IPS-NIHi7 (cell line): ENCODE measurements around the gene ACOT7.
"Not testable (repeated sequence)": the region's sequence is repeated elsewhere in the genome, so short reads cannot be mapped to it uniquely, and the experiment has no call there.

Experiments
- DNase-seq: peaks from one replicate; pipeline ENCODE4 v3.0.0; 2012; ENCODE audit warnings: mixed read lengths; ENCODE audit errors: extremely low spot score

ACOT7 gene, protein sequence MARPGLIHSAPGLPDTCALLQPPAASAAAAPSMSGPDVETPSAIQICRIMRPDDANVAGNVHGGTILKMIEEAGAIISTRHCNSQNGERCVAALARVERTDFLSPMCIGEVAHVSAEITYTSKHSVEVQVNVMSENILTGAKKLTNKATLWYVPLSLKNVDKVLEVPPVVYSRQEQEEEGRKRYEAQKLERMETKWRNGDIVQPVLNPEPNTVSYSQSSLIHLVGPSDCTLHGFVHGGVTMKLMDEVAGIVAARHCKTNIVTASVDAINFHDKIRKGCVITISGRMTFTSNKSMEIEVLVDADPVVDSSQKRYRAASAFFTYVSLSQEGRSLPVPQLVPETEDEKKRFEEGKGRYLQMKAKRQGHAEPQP

DNA sequence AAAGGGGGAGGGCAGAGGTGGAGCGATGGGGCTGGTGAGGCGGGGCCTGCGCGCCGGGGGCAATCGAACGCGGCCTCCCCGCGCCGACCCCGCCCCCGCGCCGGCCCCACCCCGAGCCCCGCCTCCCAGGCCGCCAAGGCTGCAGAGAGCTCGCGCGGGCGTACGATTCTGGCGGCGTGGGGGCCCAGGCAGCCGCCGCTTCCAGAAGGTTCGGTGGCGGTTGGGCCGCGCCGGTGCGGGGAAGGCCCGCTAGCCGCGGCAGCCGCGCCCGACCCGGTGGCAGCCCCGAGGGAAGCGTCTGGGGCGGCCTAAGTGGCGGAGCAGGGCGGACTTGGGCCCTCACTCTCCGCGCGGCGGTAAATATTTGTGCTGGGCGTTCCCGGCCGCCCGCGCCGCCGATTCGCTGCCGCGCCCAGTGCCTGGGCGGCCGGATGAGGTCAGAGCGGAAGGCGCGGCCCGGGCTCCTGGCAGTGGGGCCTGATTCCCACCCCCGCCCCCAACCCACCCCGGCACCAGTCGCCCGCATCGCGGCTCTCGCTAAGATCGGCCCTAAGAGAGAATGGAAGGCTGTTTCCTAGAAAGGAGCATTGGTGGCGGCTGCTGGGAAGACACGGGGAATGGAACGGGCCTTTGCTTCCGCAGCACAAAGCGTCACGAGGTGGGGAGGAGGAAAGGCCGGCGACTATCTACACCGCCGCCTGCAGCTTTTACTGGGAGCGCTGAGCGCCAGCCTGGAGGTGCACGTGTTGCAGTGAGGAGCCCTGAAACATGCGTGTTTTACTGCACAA lies at the start of gene ACOT7:
Gene ACOT7 (minus strand): TSS at position 368 of the 788 bp plus-strand sequence. CDS start 368 bp downstream, outside the sequence.
- DNase-seq, result peak; percentile 94

DNA sequence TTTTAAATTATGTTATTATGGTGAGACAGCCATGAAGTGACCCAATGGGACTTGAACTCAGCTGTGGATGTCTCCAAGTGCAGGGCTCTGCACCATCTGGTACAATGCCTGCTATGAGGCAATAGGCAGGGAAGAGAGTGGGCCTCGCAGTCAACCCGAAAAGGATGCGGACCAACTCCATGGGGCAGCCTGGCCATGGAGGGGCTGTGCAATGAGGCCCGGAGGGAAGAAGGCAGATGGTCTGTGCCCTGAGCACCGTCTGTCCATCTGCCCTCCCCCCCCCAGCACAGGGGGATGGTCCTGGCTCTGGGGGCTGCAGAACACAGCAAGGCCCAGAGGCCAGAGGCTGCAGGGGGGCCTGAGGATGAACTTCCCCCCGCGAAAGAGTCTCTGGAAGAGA lies 48.0 kb upstream of the ACOT7 start:
- no peak for DNase-seq

DNA sequence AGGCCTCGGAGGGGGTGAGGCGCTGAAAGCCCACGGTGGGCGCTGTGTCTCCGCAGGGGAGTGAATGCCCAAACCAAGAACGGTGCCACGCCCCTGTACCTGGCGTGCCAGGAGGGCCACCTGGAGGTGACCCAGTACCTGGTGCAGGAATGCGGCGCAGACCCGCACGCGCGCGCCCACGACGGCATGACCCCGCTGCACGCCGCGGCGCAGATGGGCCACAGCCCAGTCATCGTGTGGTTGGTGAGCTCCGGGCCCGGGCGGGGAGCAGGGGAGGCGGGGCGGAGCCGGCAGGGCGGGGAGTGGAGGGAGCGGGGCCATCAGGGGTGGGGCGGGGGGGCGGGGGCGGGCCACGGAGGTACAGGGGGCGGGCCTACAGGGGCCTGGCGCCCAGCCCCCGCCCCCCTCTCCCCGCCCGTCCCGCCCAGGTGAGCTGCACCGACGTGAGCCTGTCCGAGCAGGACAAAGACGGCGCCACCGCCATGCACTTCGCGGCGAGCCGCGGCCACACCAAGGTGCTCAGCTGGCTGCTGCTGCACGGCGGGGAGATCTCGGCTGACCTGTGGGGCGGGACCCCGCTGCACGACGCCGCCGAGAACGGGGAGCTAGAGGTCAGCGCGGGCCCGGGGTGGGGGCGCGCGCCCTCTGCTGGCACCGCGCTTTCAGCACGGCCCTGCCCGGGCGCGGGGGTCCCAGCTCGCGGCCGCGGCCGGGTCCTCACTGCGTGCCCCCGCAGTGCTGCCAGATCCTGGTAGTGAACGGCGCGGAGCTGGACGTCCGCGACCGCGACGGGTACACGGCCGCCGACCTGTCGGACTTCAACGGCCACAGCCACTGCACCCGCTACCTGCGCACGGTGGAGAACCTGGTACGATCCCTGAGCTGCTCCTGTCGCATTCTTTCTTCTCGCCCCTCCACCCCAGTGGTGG lies 46.9 kb upstream of the ACOT7 start:
- peak; percentile 71 for DNase-seq

DNA sequence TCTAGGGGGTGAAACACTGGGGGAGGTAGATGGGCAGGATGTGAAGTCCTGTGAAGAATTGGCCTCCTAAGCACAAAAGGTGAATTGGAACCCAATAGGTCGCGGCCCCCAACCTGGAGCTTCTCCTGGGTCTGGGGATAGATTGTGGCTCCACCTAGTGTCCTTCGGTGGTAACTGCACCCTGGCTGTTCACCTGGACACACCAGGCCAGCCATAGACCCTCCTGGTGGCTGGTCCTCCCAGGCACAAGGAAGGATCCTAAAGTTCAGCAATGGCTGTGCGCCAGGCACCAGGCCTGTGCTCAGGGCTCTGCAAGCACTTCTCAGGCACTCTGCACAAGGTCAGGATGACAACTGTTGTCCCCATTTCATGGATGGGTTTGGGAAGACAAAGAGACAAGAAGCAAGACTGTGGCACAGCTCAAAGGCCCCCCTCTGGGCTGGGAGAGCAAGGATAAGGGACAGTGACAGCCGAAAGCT lies 44.5 kb upstream of the ACOT7 start:
- peak; percentile 94 for DNase-seq

DNA sequence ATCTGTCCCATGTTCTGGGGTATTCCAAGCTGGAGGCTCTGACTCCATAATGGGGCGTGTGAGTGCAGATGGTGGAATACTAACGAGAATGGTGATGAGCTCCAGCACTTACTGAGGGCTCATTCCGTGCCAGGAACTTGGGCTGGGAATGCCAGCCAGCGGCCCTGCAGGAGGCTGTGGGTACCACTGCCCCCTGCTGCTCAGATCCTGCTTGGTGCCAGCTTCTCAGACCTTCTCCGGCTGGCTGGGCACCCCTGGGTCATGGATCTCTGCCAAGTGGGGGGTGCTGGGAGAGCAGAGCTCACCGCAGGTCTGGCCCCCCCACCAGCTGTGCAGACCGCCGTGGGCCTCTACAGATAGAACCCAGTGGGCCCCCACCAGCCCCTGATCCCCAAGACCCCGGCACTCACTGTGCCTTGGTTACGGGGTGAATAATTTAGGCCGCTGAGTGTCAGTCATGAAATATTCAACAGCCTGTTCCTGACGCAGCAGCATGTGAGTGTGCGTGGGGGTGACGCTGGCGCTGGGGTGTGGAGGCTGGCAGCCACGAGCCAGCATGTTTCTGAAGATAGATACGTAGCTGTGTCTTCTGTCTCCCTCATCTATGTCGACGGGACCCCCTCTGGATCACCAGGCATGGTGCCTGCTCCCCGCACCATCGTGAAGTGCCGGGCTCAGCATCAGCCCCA lies 43.6 kb upstream of the ACOT7 start:
- not testable (repeated sequence) for DNase-seq

DNA sequence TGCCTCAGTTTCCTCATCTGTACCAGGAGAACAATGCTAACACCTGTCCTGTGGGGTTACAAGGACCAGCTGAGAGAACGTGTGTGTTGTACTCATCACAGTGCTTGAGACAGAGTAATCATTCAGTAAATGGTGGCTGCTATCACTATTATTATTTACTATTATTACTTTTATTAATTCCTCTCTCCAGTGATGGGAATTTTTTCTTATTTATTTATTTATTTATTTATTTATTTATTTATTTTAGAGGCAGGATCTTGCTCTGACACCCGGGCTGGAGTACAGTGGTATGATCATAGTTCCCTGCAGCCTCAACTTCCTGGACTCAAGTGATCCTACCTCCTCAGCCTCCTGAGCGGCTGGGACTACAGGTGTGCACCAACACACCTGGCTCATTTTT lies 42.7 kb upstream of the ACOT7 start:
- DNase-seq, result not testable (repeated sequence)

DNA sequence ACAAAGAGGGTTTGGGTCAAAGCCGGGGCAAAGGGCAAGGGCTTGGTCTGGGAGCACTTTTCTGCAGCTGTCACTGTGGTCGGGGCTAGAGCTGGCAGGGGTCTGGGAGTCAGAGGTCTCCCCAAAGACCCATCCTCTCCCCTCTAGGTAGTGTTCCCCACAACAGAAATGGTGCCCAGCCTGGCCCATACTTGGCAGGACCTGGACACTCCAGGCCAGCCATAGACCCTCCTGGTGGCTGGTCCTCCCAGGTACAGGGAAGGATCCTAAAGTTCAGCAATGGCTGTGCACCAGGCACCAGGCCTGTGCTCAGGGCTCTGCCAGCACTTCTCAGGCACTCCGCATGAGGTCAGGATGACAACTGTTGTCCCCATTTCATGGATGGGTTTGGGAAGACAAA lies 42.0 kb upstream of the ACOT7 start:
- no peak for DNase-seq

DNA sequence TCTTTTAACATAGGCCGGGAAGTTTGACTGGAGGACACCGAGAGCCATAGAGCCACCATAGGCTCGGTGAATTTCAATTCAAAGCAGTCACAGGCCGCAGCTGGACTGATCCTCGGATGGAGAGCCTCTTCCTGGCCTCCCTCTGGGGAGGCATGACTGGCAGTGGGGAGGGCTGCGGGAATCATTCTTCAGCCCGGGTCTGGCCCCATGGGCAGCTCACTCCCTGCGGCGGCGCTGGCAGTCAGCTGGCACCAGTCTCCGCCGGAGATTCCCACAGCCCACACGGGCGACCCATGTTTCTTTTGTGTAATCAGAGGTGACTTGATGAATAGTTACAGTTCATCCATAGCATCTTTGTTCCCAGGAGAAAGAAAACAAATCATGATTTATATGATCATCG lies 41.6 kb upstream of the ACOT7 start:
- DNase-seq, result no peak

DNA sequence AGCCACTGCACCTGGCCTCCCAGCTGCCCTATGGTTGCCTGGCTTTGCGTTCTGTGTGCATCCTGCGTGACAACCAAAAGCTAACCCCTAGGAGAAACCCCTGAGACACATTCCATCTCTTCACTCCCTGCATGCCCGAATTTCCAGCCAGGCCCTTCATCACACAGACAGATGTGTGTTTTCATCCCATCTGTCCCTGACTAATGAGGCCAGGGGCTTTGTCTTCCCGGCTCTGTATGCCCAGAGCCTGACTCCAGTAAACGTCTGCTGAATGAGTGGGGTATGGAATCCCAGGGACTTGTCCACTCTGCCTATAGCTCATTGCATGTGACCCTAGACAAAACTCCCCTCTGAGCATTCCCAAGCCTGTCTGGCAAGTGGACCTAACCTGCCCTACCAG lies 40.6 kb upstream of the ACOT7 start:
- DNase-seq, result no peak

DNA sequence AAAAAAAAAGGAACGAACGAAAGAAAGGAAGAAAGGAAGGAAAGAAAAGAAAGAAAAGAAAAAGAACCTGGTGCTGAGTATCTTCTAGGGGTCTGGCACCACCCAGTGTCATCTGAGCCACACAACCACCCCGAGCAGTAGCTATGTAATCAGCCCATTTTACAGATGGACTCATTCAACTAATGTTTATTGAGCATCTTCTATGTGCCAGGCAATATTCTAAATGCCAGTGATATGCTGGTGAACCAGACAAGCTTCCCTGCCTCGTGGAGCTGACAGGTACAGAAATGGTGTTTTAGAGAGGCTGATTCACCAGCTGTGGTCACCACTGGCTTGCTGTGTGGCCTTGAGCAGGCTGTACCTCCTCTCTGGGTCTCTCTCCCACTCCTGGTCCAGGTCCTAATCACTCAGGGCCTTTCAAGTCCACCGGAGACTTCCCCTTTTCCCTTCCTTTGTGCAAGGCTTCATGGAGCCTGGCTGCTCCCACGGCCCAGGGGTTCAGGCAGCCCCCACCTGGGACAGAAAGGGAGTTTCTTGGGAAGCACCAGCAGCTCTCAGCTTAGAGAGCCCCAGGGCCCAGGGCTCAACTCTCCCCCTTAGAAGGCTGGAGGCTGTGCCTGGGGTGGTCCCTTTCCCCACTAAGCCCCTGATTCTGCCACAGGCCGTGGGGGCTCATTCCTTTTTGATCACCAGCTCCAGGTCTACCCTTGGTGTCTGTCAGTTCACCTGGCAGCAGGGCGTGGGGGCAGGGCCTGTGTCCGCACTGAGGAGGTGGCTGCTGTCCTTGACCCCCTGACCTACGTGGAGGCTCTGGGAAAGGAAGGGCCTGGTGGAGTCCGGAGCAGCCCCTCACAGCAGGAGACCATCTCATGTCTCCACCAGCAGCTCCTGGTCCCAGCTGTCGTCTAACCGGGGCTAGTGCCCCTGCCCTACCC lies 38.3 kb upstream of the ACOT7 start:
- not testable (repeated sequence) for DNase-seq

DNA sequence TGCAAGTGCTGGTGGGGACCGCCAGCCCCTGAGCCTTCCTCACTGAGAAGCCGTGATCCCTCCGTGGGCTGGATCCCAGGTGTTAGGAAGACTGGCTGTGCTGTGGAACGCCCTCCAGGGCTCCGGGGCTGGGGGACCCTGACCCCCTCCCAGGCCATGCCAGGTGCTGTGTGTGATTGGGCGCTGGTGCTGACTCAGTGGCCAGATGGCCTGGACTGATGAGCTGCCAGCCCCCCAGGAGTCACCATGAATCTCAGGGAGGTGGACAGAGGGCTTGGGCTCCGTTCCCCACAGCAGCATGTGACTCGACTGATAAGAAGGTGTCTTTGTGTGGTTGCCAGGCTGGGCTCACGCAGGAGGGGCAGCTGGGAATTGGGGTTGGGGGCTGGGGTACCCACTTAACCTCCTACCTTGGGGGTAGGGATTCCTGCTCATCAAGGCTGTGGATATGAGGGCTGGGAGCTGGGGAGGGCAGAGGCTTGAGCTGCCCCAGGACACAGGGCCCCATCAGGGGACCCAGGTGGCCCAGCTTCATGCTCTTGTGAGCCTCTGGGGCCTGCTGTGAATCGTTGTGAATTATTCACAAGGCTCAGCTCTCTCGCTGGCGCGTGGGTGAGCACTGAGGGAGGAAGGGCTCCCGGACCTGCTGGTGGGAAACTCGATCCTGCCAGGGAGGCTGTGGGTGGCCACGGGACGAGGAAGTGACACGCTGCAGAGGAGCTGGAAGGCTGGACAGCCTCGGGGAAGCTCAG lies 36.3 kb upstream of the ACOT7 start:
- DNase-seq, result not testable (repeated sequence)

DNA sequence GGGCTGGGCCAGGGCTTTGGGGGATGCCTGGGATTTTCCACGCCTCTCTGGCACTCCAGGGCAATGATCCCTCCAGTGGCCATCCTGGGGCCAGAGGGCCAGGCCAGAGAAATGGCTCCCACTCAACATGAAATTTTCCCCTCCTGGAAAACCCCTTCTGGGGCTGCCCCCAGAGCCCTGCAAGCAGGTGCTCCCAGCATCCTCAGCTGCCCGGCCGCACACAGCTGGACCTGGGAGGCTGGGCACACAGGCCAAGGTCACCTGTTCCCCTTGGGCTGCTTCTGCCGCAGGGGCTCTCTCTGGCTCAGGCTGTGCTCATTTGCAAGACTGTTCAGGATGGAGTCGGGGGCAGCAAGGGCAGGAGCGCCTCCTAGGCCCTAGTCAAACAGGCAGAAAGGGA lies 34.9 kb upstream of the ACOT7 start:
- DNase-seq, result not testable (repeated sequence)

DNA sequence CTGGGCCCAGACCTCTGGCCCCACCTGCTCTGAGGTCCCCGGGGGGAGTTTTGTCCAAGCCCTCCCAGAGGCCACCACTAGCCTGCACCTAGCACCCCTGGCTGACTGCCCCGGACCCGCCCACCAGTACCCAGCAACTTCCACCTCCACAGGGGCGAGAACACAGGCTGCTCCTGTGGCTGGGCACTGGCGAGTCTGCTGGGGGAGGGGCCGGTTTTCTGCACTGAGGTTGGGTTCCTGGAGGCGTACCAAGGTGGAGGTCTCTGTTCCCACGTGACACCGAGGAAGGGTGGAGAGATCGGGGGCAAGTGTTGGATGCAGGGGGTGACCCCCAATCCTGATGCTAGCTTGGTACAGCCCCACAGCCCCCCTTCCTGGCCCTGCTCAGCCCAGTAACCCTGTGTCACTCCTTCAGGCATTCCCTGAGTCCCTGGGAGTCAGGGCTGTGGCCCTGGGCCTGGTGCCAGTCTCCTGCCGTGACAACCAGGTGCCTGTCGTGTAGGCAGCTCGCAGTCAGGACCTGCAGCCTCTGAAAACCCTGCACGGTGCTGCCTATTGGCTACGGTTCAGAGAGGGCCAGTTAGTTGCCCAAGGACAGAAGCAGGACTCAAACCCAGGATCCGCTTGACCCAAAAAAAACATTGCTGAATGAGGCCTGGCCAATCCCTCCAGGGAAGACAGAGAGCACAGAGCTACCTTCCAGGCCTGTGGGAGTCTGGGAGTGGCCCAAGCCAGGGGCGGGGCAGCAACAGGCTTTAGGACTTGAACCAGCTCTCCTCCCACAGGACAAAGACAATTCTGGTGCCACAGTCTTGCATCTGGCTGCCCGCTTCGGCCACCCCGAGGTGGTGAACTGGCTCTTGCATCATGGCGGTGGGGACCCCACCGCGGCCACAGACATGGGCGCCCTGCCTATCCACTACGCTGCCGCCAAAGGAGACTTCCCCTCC lies 34.1 kb upstream of the ACOT7 start:
- DNase-seq, result no peak

DNA sequence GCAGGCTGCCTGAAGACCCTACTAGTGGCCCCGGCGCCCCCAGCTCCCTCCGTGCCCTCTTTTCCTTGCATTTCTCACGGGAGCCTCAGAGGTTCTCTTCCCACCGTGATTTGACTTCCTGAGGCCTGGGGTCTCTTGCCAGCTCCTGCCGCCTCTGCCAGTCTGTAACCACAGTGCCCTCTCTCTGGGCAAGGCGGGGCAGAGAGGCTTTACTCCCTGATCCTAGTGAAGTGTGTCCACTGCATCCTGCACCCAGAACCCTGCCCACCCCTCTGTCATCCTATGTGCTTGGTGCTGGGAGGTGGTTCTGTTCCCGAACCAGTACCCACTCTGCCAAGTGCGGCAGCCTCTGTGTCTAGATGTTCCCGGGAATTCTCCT lies 33.4 kb upstream of the ACOT7 start:
- DNase-seq, result no peak

DNA sequence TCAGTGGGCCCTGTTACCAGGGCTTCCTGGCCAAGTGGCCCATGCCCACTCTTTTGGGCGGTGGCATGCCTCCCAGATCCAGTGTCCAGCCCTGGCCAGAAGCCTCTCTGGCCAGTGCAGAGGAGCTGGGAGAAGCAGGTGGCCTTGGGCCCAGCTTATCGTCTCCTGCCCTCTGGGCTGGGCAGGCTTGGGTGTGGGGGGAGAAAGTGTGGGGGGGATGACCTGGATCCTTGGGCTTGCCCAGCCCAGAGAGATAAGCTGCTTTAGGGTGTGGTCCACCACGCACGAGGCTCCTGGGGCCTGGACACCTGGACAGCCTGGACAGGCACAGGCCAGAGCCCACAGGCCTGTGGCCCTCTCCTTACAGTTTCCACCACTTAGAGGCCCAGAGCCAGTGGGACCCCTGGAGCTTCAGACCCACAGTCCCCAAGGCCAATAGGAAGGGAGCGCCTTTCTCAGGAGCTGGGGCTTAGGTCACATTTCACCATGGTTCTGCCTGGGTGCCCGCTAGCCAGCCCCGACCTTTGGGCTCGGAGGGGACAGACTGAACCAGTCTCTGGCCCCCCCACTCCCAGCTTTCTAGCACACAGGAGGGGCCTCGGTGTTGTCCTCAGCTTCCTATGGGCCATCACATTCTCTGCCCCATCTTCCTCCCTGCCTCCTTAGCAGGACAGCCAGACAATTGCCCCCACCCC lies 32.9 kb upstream of the ACOT7 start:
- DNase-seq, result no peak

DNA sequence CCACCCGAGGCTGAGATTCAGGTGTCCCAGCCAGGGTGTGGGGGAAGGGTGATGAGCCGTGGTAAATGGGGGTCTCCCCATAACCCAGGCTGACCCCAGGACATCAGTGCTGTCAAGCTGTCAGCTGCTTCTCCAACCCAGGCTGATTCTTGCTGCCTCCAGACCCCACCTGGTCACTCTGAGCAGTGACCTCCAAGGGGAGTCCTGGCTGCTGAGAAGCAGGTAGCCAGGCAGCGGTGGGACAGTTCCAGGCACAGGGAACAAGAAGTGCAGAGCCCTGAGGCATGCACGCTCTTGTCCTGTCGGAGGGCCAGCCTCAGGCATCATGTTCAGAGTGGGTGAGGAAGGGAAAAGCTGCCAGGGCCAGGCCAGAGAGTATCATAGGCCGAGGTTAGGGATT lies 32.1 kb upstream of the ACOT7 start:
- no peak for DNase-seq
